LNCaP clone FGC (cell line): ENCODE data around the gene RALGAPA2.

Experiments used
- DNase-seq: peaks from one replicate; pipeline ENCODE4 v3.0.0-alpha.2; 2011; ENCODE audit warnings: low read depth
- H3K4me3 ChIP-seq: 2 replicates; pipeline ENCODE4 v1.5.1; 2011; ENCODE audit warnings: mild to moderate bottlenecking, low read depth, low read length, control low read depth
- TF ChIP-seq, protein P1 (sequence below): IDR thresholded peaks from 2 replicates; pipeline ENCODE4 v1.5.1; 2012; ENCODE audit warnings: mild to moderate bottlenecking; ENCODE audit not compliant: control insufficient read depth, insufficient read depth; ENCODE audit errors: extremely low read depth

RALGAPA2 gene

DNA sequence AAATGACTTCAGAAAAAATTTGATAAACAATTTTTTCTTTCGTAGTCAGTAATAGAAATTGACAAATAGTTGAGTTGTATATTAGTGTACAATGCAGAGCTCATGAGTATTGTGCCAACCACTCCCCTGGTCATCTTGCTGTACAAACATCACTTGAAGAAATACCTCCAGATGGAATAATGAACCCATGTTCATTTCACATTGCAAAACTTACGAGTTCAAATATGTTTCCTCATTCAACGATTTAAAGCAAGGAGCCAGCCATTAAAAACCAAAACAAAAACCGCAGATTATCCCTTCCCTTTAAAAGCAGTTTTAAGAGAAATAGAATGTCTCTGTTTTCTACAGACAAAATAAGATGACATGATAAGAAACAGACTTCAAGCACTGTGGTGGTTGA, 62.5 kb downstream of the RALGAPA2 start:
- TF ChIP-seq, protein P1, sequence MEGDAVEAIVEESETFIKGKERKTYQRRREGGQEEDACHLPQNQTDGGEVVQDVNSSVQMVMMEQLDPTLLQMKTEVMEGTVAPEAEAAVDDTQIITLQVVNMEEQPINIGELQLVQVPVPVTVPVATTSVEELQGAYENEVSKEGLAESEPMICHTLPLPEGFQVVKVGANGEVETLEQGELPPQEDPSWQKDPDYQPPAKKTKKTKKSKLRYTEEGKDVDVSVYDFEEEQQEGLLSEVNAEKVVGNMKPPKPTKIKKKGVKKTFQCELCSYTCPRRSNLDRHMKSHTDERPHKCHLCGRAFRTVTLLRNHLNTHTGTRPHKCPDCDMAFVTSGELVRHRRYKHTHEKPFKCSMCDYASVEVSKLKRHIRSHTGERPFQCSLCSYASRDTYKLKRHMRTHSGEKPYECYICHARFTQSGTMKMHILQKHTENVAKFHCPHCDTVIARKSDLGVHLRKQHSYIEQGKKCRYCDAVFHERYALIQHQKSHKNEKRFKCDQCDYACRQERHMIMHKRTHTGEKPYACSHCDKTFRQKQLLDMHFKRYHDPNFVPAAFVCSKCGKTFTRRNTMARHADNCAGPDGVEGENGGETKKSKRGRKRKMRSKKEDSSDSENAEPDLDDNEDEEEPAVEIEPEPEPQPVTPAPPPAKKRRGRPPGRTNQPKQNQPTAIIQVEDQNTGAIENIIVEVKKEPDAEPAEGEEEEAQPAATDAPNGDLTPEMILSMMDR, result no peak
- no peak overlapping the region for H3K4me3 ChIP-seq
- DNase-seq, result no peak

DNA sequence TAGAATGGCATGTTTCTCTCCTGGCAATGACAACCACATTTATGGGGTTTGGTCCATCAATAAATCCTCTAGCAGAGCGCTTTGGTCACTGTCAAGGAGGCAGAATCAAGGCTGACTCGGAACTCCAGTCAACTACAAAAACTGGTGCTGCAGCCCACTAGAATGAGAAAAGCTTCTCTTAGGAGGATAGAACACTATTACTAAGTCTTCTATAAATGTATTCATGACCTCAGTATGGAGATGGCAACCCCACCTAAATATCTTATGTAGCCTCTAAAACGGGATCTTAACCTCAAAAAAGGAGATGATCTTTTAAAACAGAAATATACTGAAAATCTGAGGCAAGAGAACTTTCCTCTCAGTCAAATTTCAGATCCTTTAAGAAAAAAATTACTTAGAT, 68.5 kb downstream of the RALGAPA2 start:
- H3K4me3 ChIP-seq, result no peak overlapping the region
- TF ChIP-seq, protein P1, result no peak
- no peak for DNase-seq

DNA sequence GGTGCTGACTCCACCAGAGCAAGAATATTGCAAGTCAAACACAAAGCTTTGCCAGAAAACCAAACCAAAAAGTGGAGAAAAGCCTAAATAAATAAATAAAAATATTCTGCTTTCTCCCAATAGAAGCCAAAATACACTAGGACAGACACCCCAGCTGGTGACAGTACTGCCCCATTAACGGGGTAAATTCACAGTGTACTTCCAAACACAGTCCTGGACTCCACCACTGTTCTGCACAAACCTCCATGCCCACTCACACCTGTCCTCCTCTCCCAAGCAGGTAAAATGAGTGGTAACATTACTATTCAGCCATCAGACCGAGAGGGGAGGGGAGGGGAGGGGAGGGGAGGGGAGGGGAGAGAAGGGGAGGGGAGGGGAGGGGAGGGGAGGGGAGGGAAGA, 70.7 kb downstream of the RALGAPA2 start:
- H3K4me3 ChIP-seq, result no peak overlapping the region
- TF ChIP-seq, protein P1, result no peak
- DNase-seq, result no peak

DNA sequence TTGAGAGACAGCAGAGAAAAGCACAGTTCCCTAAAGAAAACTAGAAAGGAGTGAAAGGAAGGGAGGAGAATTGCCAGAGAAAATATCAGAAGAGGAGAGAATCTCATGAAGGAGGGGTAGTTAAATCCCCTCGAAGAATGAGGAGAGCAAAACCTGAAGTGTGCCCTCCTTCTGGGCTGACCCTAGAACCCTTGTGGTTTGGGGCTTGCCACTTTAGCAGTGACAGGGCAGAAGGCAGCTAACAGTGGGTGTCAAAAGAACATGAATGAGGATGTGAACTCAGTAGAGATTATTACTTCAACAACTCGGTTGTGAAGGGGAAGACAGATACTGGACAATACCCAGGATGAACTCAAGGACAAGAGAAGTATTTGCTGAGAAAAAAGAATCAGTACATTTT, 73.6 kb downstream of the RALGAPA2 start:
- no peak for DNase-seq
- no peak overlapping the region for H3K4me3 ChIP-seq
- TF ChIP-seq, protein P1, result no peak

DNA sequence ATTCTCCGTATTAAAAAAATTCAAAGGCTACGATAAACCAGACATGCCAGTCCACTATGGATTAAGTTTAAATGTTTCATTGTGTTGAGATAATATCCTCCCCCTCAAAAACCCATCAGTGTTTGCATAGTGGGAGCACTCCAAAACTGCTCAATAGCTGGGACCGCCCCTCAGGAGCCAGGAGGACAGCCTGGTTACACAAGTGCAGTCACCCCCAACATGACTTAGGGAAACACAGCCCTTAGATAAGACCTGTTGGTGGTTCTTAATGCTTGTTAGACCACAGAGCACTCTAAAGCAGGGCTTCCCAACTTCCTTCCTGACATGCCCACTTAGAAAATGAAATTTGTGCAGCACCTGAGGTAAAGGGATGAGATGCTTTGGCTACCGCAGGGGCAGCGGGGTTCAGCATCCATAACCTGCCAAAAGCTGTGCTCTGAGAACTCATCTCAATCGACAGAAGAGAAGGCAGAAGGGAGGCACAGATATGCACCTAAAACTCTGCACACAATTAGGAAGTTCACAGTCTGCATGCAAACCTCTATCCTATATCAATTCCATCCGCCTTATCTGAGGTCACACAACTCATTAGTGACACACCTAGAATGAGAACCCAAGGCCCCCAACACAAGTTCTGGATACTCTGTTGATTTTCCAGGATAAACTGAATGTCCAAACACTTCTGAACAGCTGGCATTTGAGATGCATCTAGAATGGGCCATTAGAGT, 74.3 kb downstream of the RALGAPA2 start:
- TF ChIP-seq, protein P1, result no peak
- DNase-seq, result no peak
- H3K4me3 ChIP-seq, result no peak overlapping the region

DNA sequence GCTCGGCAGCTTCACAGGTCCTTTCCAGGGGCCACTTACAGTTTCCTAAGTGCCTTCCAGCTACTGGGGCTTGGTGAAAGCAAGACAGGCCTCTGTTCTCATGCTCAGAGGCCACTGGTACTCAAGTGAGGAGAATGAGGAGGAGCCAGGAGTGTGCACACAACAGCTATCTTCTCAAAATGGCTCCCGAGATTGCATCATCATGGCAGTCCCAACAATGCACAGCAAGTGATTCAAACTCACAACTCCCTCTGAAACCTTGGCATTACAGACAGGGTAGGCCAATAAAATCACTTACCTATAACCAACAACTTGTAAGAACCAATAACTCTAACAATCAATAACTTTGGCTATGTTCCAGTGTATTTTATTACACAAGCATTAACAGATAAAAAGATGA, 77.4 kb downstream of the RALGAPA2 start:
- no peak overlapping the region for H3K4me3 ChIP-seq
- no peak for DNase-seq
- TF ChIP-seq, protein P1, result no peak

DNA sequence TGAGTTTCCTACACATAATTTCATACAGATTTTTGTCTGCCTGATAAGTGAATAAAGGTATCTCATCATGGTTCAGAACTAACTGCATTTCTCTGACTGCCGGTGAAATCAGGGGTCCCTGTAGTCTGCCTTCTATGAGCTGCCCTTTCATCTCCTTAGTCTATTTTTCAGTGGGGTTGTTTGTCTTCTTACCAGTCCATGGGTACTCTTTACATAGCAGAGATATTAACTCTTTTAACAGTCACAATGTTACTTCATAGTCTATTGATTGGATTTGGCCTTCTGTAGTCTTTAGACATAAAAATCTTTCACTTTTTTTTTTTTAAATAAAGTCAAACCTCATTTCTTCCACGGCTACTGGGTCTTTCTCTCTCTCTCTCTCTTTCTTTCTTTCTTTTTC, 79.8 kb downstream of the RALGAPA2 start:
- TF ChIP-seq, protein P1, result no peak
- no peak for DNase-seq
- H3K4me3 ChIP-seq, result no peak overlapping the region
